ENCODE data around the gene IGF2BP2.

- TF ChIP-seq, protein P1, sequence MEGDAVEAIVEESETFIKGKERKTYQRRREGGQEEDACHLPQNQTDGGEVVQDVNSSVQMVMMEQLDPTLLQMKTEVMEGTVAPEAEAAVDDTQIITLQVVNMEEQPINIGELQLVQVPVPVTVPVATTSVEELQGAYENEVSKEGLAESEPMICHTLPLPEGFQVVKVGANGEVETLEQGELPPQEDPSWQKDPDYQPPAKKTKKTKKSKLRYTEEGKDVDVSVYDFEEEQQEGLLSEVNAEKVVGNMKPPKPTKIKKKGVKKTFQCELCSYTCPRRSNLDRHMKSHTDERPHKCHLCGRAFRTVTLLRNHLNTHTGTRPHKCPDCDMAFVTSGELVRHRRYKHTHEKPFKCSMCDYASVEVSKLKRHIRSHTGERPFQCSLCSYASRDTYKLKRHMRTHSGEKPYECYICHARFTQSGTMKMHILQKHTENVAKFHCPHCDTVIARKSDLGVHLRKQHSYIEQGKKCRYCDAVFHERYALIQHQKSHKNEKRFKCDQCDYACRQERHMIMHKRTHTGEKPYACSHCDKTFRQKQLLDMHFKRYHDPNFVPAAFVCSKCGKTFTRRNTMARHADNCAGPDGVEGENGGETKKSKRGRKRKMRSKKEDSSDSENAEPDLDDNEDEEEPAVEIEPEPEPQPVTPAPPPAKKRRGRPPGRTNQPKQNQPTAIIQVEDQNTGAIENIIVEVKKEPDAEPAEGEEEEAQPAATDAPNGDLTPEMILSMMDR (IDR thresholded peaks at IDR 0.05): no peak
- TF ChIP-seq RELA (CRISPR knock-in tag; IDR thresholded peaks at IDR 0.05; ENCODE audit: borderline replicate concordance) (no peak), ZNF532 (CRISPR knock-in tag; IDR thresholded peaks at IDR 0.05; ENCODE audit: borderline replicate concordance) (no peak), CREB1 (CRISPR knock-in tag; IDR thresholded peaks at IDR 0.05) (no peak), ATF6 (CRISPR knock-in tag; IDR thresholded peaks at IDR 0.05) (no peak), ELF4 (CRISPR knock-in tag; IDR thresholded peaks at IDR 0.05; ENCODE audit: low read depth) (no peak), STAT6 (CRISPR knock-in tag; conservative IDR thresholded peaks at IDR 0.05; ENCODE audit: low read depth) (no peak), CBFB (CRISPR knock-in tag; IDR thresholded peaks at IDR 0.05; ENCODE audit: low read depth) (no peak), ATF1 (CRISPR knock-in tag; IDR thresholded peaks at IDR 0.05) (no peak), ZNF138 (CRISPR knock-in tag; conservative IDR thresholded peaks at IDR 0.05) (no peak)
- TF ChIP-seq, protein P2, sequence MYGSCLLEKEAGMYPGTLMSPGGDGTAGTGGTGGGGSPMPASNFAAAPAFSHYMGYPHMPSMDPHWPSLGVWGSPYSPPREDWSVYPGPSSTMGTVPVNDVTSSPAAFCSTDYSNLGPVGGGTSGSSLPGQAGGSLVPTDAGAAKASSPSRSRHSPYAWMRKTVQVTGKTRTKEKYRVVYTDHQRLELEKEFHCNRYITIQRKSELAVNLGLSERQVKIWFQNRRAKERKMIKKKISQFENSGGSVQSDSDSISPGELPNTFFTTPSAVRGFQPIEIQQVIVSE (CRISPR knock-in tag; IDR thresholded peaks at IDR 0.05; ENCODE audit: borderline replicate concordance): no peak
Observed at GRCh38 chr3:185766329-185767001, 58.4 kb downstream of the IGF2BP2 start.

Data from WTC11 (cell line).